Measurements from ENCODE around the gene LRRFIP2.

Gene LRRFIP2

GRCh38 chr3:37135561-37135960, 38.8 kb downstream of the LRRFIP2 start:
- no peak for TF ChIP-seq CTCF (conservative IDR thresholded peaks at IDR 0.05; ENCODE audit: control insufficient read depth, insufficient read depth, low read depth, low read length)
- no peak overlapping the region for H3K4me3 ChIP-seq (ENCODE audit: control insufficient read depth, low read depth, low read length)
- peak; percentile 22 for DNase-seq (ENCODE audit: low read depth)

GRCh38 chr3:37132334-37132733, 42.0 kb downstream of the LRRFIP2 start:
- TF ChIP-seq CTCF (conservative IDR thresholded peaks at IDR 0.05; ENCODE audit: control insufficient read depth, insufficient read depth, low read depth, low read length), result no peak
- no peak for DNase-seq (ENCODE audit: low read depth)
- H3K4me3 ChIP-seq (ENCODE audit: control insufficient read depth, low read depth, low read length), result no peak overlapping the region

GRCh38 chr3:37131860-37132144, 42.6 kb downstream of the LRRFIP2 start:
- TF ChIP-seq CTCF (conservative IDR thresholded peaks at IDR 0.05; ENCODE audit: control insufficient read depth, insufficient read depth, low read depth, low read length), result no peak
- H3K4me3 ChIP-seq (ENCODE audit: control insufficient read depth, low read depth, low read length), result no peak overlapping the region
- no peak for DNase-seq (ENCODE audit: low read depth)

GRCh38 chr3:37130984-37131859, 43.2 kb downstream of the LRRFIP2 start:
- H3K4me3 ChIP-seq (ENCODE audit: control insufficient read depth, low read depth, low read length), result no peak overlapping the region
- no peak for DNase-seq (ENCODE audit: low read depth)
- no peak for TF ChIP-seq CTCF (conservative IDR thresholded peaks at IDR 0.05; ENCODE audit: control insufficient read depth, insufficient read depth, low read depth, low read length)

GRCh38 chr3:37130448-37130847, 43.9 kb downstream of the LRRFIP2 start:
- TF ChIP-seq CTCF (conservative IDR thresholded peaks at IDR 0.05; ENCODE audit: control insufficient read depth, insufficient read depth, low read depth, low read length), result no peak
- H3K4me3 ChIP-seq (ENCODE audit: control insufficient read depth, low read depth, low read length), result no peak overlapping the region
- DNase-seq (ENCODE audit: low read depth), result no peak

- peak; percentile 82 for DNase-seq (ENCODE audit: low read depth)
- H3K4me3 ChIP-seq (ENCODE audit: control insufficient read depth, low read depth, low read length), result no peak overlapping the region
- TF ChIP-seq CTCF (conservative IDR thresholded peaks at IDR 0.05; ENCODE audit: control insufficient read depth, insufficient read depth, low read depth, low read length), result no peak
Observed at GRCh38 chr3:37129871-37130270, 44.5 kb downstream of the LRRFIP2 start.

Measured in fibroblast of mammary gland (primary cell).